Ovary (tissue), 3 donors: ENCODE data around the gene BBS5.

Experiments used
- EP300 ChIP-seq: sonication (generic); formaldehyde crosslinking; IDR thresholded peaks from one replicate; pipeline ENCODE4 v1.6.1; 2017; ENCODE audit warnings: antibody characterized with exemption
- POLR2A ChIP-seq: fragments of 450-650 bp; IDR thresholded peaks from one replicate; pipeline ENCODE4 v1.6.1; 2017; ENCODE audit warnings: antibody characterized with exemption, mild to moderate bottlenecking, moderate library complexity
- TF ChIP-seq, protein P1 (sequence below), 3 donors: fragments of 450-650 bp in 2 of 3; fragments of 200-600 bp in 1 of 3; IDR thresholded peaks; one replicate each; pipeline versions ENCODE4 v1.5.1 to v1.8.0; 2016 to 2022; ENCODE audit warnings: antibody characterized with exemption in 3 of 3, mild to moderate bottlenecking in 1 of 3
- donor health status: DM: no; HTN: no; CAD: no.

GRCh38 chr2:169542433-169542832, 63.1 kb downstream of the BBS5 start:
- TF ChIP-seq, protein P1, sequence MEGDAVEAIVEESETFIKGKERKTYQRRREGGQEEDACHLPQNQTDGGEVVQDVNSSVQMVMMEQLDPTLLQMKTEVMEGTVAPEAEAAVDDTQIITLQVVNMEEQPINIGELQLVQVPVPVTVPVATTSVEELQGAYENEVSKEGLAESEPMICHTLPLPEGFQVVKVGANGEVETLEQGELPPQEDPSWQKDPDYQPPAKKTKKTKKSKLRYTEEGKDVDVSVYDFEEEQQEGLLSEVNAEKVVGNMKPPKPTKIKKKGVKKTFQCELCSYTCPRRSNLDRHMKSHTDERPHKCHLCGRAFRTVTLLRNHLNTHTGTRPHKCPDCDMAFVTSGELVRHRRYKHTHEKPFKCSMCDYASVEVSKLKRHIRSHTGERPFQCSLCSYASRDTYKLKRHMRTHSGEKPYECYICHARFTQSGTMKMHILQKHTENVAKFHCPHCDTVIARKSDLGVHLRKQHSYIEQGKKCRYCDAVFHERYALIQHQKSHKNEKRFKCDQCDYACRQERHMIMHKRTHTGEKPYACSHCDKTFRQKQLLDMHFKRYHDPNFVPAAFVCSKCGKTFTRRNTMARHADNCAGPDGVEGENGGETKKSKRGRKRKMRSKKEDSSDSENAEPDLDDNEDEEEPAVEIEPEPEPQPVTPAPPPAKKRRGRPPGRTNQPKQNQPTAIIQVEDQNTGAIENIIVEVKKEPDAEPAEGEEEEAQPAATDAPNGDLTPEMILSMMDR (IDR thresholded peaks at IDR 0.05): no peak
- TF ChIP-seq POLR2A (no peak), EP300 (no peak)
